ENCODE measurements around the gene TSC22D2. TPM values are rescaled to one million over a fixed set of nuclear protein-coding genes. Genes with fewer than 3 reads are reported as not detected.

TSC22D2 gene
- polyA plus RNA-seq, 3 donors: 5.1 to 12.9 (median 5.7) TPM

DNA sequence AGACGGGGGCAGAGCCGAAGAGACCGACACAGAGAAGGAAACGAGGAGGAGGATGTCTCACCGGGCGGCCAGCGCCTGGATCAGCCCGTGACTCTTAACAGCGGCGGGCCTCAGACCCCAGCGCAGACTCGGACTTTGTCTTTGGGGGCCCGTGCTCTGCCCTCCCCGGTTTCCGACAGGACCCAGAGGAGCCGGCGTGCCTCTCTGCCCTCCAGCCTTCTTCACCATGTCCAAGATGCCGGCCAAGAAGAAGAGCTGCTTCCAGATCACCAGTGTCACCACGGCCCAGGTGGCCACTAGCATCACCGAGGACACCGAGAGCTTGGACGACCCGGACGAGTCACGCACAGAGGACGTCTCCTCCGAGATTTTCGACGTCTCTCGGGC lies 1.0 kb downstream of the TSC22D2 start:
- Histone ChIP-seq H3K4me1 (ENCODE audit: control insufficient read depth in 1 of 2, insufficient read depth in 2 of 2, low read length in 2 of 2) (peaks cover 27 to 44% of the 10 kb centered on the region in 2 donors), H2AFZ (ENCODE audit: insufficient read depth, low read depth, low read length, poor library complexity, severe bottlenecking) (no peak overlapping the region), H3K27me3 (ENCODE audit: control insufficient read depth in 2 of 2, insufficient read depth in 2 of 2, low read length in 2 of 2) (no peaks in the 10 kb centered on the region), H3K9me3 (replicated peaks in 1 of 2; ENCODE audit: control insufficient read depth in 1 of 2, insufficient read depth in 1 of 2, low read length in 2 of 2) (no peaks in the 10 kb centered on the region), H4K20me1 (ENCODE audit: insufficient read depth, low read length) (peaks cover 53% of the 10 kb centered on the region), H3K27ac (ENCODE audit: low read depth in 1 of 2, low read length in 2 of 2) (peak overlapping the region; percentile 92 to 99), H3K36me3 (replicated peaks in 1 of 2; ENCODE audit: control insufficient read depth in 1 of 2, insufficient read depth in 2 of 2, low read length in 2 of 2) (no peaks in the 10 kb centered on the region), H3K9ac (ENCODE audit: insufficient read depth, low read length, poor library complexity, severe bottlenecking) (peak overlapping the region; percentile 88), H3K4me2 (replicated peaks; ENCODE audit: extremely low read depth, low read length, poor library complexity, severe bottlenecking) (peak overlapping the region; percentile 82), H3K79me2 (ENCODE audit: insufficient read depth, low read length) (peaks cover 46% of the 10 kb centered on the region), H3K4me3 (replicated peaks in 1 of 3; ENCODE audit: low read depth in 2 of 3, low read length in 3 of 3) (peak overlapping the region; percentile 70 to 98 (median 79))
- Mint-ChIP-seq H3K9me3 (peaks cover 0 to 2% (median 0%) of the 10 kb centered on the region in 7 donors), H3K4me3 (peak overlapping the region; percentile 98 to 99), H3K4me1 (peaks cover 30% of the 10 kb centered on the region), H3K27me3 (ENCODE audit: low read depth in 3 of 3) (peaks cover 0 to 1% (median 0%) of the 10 kb centered on the region in 3 donors), H3K27ac (peak overlapping the region; percentile 97 to 99 (median 98)), H3K36me3 (peaks cover 3 to 5% of the 10 kb centered on the region in 2 donors)
- intact Hi-C loops (cut with micrococcal nuclease): loop anchor here (2.0 to 10.0 kb wide), 4 partner anchors 138 to 356 kb away; partner anchors contain the start of genes EIF2A (in 2 of the 2), SERP1 (in 2 of the 2), SELENOT (in 1 of the 2) and SIAH2 (in 1 of the 2)
- 0% methylated on average over 30 of the region's 30 CpGs for WGBS (ENCODE audit: insufficient coverage)
- TF ChIP-seq, protein P1, sequence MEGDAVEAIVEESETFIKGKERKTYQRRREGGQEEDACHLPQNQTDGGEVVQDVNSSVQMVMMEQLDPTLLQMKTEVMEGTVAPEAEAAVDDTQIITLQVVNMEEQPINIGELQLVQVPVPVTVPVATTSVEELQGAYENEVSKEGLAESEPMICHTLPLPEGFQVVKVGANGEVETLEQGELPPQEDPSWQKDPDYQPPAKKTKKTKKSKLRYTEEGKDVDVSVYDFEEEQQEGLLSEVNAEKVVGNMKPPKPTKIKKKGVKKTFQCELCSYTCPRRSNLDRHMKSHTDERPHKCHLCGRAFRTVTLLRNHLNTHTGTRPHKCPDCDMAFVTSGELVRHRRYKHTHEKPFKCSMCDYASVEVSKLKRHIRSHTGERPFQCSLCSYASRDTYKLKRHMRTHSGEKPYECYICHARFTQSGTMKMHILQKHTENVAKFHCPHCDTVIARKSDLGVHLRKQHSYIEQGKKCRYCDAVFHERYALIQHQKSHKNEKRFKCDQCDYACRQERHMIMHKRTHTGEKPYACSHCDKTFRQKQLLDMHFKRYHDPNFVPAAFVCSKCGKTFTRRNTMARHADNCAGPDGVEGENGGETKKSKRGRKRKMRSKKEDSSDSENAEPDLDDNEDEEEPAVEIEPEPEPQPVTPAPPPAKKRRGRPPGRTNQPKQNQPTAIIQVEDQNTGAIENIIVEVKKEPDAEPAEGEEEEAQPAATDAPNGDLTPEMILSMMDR (IDR thresholded peaks at IDR 0.05): no peak
- no peak for DNase-seq

- no peaks in the 10 kb centered on the region for H3K27me3 ChIP-seq (ENCODE audit: control insufficient read depth in 2 of 2, insufficient read depth in 2 of 2, low read length in 2 of 2)
- Mint-ChIP-seq H3K27ac (peak overlapping the region; percentile 97 to 99 (median 98)), H3K4me3 (peak overlapping the region; percentile 98 to 99), H3K4me1 (peaks cover 36% of the 10 kb centered on the region), H3K9me3 (peaks cover 0 to 2% (median 0%) of the 10 kb centered on the region in 7 donors), H3K36me3 (peaks cover 5 to 6% of the 10 kb centered on the region in 2 donors), H3K27me3 (ENCODE audit: low read depth in 3 of 3) (peaks cover 0 to 1% (median 0%) of the 10 kb centered on the region in 3 donors)
- H3K36me3 ChIP-seq (replicated peaks in 1 of 2; ENCODE audit: control insufficient read depth in 1 of 2, insufficient read depth in 2 of 2, low read length in 2 of 2): peaks cover 0 to 2% of the 10 kb centered on the region in 2 donors
- TF ChIP-seq, protein P1 (IDR thresholded peaks at IDR 0.05): peak; percentile 63
- peak overlapping the region; percentile 92 to 99 for H3K27ac ChIP-seq (ENCODE audit: low read depth in 1 of 2, low read length in 2 of 2)
- H3K4me1 ChIP-seq (ENCODE audit: control insufficient read depth in 1 of 2, insufficient read depth in 2 of 2, low read length in 2 of 2): peaks cover 32 to 50% of the 10 kb centered on the region in 2 donors
- intact Hi-C loops (cut with micrococcal nuclease): loop anchor here (2.0 to 10.0 kb wide), 5 partner anchors 85 to 355 kb away; partner anchors contain the start of genes EIF2A (in 2 of the 2), SERP1 (in 2 of the 2), SELENOT (in 1 of the 2) and SIAH2 (in 1 of the 2)
- H4K20me1 ChIP-seq (ENCODE audit: insufficient read depth, low read length): peaks cover 59% of the 10 kb centered on the region
- H3K4me3 ChIP-seq (replicated peaks in 1 of 3; ENCODE audit: low read depth in 2 of 3, low read length in 3 of 3): peak overlapping the region; percentile 70 to 98 (median 79)
- no peak overlapping the region for H2AFZ ChIP-seq (ENCODE audit: insufficient read depth, low read depth, low read length, poor library complexity, severe bottlenecking)
- peak; percentile 71 to 82 (median 74) for DNase-seq
- peak overlapping the region; percentile 88 for H3K9ac ChIP-seq (ENCODE audit: insufficient read depth, low read length, poor library complexity, severe bottlenecking)
- H3K9me3 ChIP-seq (replicated peaks in 1 of 2; ENCODE audit: control insufficient read depth in 1 of 2, insufficient read depth in 1 of 2, low read length in 2 of 2): no peaks in the 10 kb centered on the region
- H3K4me2 ChIP-seq (replicated peaks; ENCODE audit: extremely low read depth, low read length, poor library complexity, severe bottlenecking): peak overlapping the region; percentile 82
- peaks cover 52% of the 10 kb centered on the region for H3K79me2 ChIP-seq (ENCODE audit: insufficient read depth, low read length)
- WGBS (ENCODE audit: insufficient coverage): under 1% methylated on average over 68 of the region's 72 CpGs
Observed at GRCh38 chr3:150409512-150410310, 1.6 kb downstream of the TSC22D2 start.
